ENCODE results near the gene KCNK5.

DNA sequence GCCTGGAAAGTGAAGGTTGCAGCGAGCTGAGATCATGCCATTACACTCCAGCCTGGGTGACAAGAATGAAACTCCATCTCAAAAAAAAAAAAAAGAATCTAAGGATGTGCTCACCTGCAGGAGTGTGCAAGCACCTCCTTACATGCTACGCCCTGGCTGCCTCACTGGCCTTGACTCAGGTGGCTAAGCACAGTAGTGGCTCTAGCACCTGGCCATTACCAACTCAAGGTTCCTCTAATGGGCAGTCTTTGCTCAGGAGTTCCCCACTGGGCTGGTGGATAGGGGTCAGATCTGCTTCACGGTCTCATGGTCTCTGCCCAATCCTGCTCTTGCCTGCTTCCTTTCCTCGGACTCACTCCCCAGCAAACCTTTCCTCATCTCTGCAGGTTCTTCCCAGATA is 45.2 kb upstream of the KCNK5 start:
- no peak for TF ChIP-seq POLR2A (IDR thresholded peaks at IDR 0.05)
- TF ChIP-seq, protein P1, sequence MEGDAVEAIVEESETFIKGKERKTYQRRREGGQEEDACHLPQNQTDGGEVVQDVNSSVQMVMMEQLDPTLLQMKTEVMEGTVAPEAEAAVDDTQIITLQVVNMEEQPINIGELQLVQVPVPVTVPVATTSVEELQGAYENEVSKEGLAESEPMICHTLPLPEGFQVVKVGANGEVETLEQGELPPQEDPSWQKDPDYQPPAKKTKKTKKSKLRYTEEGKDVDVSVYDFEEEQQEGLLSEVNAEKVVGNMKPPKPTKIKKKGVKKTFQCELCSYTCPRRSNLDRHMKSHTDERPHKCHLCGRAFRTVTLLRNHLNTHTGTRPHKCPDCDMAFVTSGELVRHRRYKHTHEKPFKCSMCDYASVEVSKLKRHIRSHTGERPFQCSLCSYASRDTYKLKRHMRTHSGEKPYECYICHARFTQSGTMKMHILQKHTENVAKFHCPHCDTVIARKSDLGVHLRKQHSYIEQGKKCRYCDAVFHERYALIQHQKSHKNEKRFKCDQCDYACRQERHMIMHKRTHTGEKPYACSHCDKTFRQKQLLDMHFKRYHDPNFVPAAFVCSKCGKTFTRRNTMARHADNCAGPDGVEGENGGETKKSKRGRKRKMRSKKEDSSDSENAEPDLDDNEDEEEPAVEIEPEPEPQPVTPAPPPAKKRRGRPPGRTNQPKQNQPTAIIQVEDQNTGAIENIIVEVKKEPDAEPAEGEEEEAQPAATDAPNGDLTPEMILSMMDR (IDR thresholded peaks at IDR 0.05 in 4 of 5, conservative IDR thresholded peaks at IDR 0.05 in 1 of 5): no peak

All from gastrocnemius medialis (tissue), 4 donors.